HL-60 (cell line): Measurements from ENCODE around the gene TFAP2E.

Source experiments
- CTCF ChIP-seq: IDR thresholded peaks from one replicate; pipeline ENCODE4 v1.5.1; 2011; ENCODE audit warnings: low read length, control low read depth, inconsistent platforms; ENCODE audit not compliant: insufficient read depth
- GABPA ChIP-seq: IDR thresholded peaks from 2 replicates; pipeline ENCODE4 v1.6.1; 2012; ENCODE audit warnings: low read depth
- POLR2AphosphoS5 ChIP-seq: IDR thresholded peaks from 2 replicates; pipeline ENCODE4 v1.6.1; 2012; ENCODE audit warnings: low read depth
- REST ChIP-seq: IDR thresholded peaks from 2 replicates; pipeline ENCODE4 v1.6.1; 2012; ENCODE audit warnings: low read depth; ENCODE audit not compliant: insufficient replicate concordance

- TF ChIP-seq CTCF (no peak), GABPA (peak; percentile 85), POLR2AphosphoS5 (peak; percentile 39), REST (peak; percentile 85)
Observed at GRCh38 chr1:35557118-35557610, 15.9 kb upstream of the TFAP2E start, which contains the start of gene KIAA0319L.
